HuH-7 (cell line): ENCODE measurements around the gene ABLIM3.

Experiments
- DNase-seq: peaks from one replicate; pipeline ENCODE4 v3.0.0; 2011; ENCODE audit warnings: low spot score

The ABLIM3 gene

GRCh38 chr5:149188383-149188782, 47.1 kb downstream of the ABLIM3 start:
- no peak for DNase-seq

GRCh38 chr5:149195337-149195887, 54.1 kb downstream of the ABLIM3 start:
- no peak for DNase-seq

GRCh38 chr5:149195962-149196361, 54.7 kb downstream of the ABLIM3 start:
- DNase-seq = no peak

- no peak for DNase-seq
Measured at GRCh38 chr5:149198148-149198547, 56.9 kb downstream of the ABLIM3 start.

- no peak for DNase-seq
Measured at GRCh38 chr5:149200355-149200754, 59.1 kb downstream of the ABLIM3 start.

- DNase-seq = peak; percentile 6
Measured at GRCh38 chr5:149201121-149201637, 59.9 kb downstream of the ABLIM3 start.

- DNase-seq = no peak
Measured at GRCh38 chr5:149202910-149203451, 61.7 kb downstream of the ABLIM3 start.

- no peak for DNase-seq
Measured at GRCh38 chr5:149203921-149204441, 62.7 kb downstream of the ABLIM3 start.

GRCh38 chr5:149205625-149206523, 64.6 kb downstream of the ABLIM3 start:
- no peak for DNase-seq

GRCh38 chr5:149206524-149207141, 65.3 kb downstream of the ABLIM3 start:
- DNase-seq = no peak

- no peak for DNase-seq
Measured at GRCh38 chr5:149207831-149208230, 66.5 kb downstream of the ABLIM3 start.

GRCh38 chr5:149210225-149210624, 68.9 kb downstream of the ABLIM3 start:
- no peak for DNase-seq

GRCh38 chr5:149210968-149211490, 69.7 kb downstream of the ABLIM3 start:
- no peak for DNase-seq

GRCh38 chr5:149211566-149211965, 70.3 kb downstream of the ABLIM3 start:
- DNase-seq = no peak

GRCh38 chr5:149212198-149212951, 71.1 kb downstream of the ABLIM3 start:
- no peak for DNase-seq

GRCh38 chr5:149213264-149213880, 72.1 kb downstream of the ABLIM3 start:
- DNase-seq = no peak

- no peak for DNase-seq
Measured at GRCh38 chr5:149215478-149216090, 74.3 kb downstream of the ABLIM3 start.

GRCh38 chr5:149216496-149216895, 75.2 kb downstream of the ABLIM3 start:
- DNase-seq = no peak

GRCh38 chr5:149217096-149217802, 76.0 kb downstream of the ABLIM3 start:
- no peak for DNase-seq

GRCh38 chr5:149217803-149218155, 76.5 kb downstream of the ABLIM3 start:
- DNase-seq = no peak
